C4-2B (cell line): Measurements from ENCODE around the gene MRPL14.
A peak's percentile ranks its signal among the peaks of the same experiment; 100 is the strongest.

Source experiments
- H3K27ac ChIP-seq: fragments of 450-650 bp; 2 replicates; pipeline ENCODE4 v1.5.1; 2017
- CTCF ChIP-seq: fragments of 450-650 bp; conservative IDR thresholded peaks from 2 replicates; pipeline ENCODE4 v1.5.1; 2017; ENCODE audit warnings: mild to moderate bottlenecking
- ZFX ChIP-seq: fragments of 450-650 bp; IDR thresholded peaks from 2 replicates; pipeline ENCODE4 v1.6.1; 2017

MRPL14 gene

GRCh38 chr6:44127186-44128019, at the start of gene MRPL14, which contains the start of gene TMEM63B:
Gene MRPL14 (minus strand): TSS chr6:44127452. CDS start chr6:44116611, 10,841 bp downstream.
Gene TMEM63B (plus strand): TSS chr6:44127554. CDS start chr6:44134585, 7,031 bp downstream.
- H3K27ac ChIP-seq = peak within 1 kb of the TSS; percentile 93

GRCh38 chr6:44176130-44176761, 49.0 kb upstream of the MRPL14 start:
- H3K27ac ChIP-seq = no peak overlapping the region

More at GRCh38 chr6:44127186-44128019, at the start of gene MRPL14, which contains the start of gene TMEM63B:
- TF ChIP-seq CTCF = no peak
- peak; percentile 29; the same call in 1 of the 2 replicates for TF ChIP-seq ZFX

GRCh38 chr6:44172731-44173500, 45.7 kb upstream of the MRPL14 start:
- H3K27ac ChIP-seq = no peak overlapping the region
- TF ChIP-seq ZFX = no peak
- TF ChIP-seq CTCF = peak; percentile 96

More at GRCh38 chr6:44176130-44176761, 49.0 kb upstream of the MRPL14 start:
- TF ChIP-seq CTCF = no peak
- TF ChIP-seq ZFX = no peak

GRCh38 chr6:44171899-44172546, 44.8 kb upstream of the MRPL14 start:
- TF ChIP-seq CTCF (no peak), ZFX (no peak)
- no peak overlapping the region for H3K27ac ChIP-seq

- no peak overlapping the region for H3K27ac ChIP-seq
These were observed 42.8 kb upstream of the MRPL14 start for GRCh38 chr6:44169886-44170570.

More at GRCh38 chr6:44169886-44170570, 42.8 kb upstream of the MRPL14 start:
- TF ChIP-seq ZFX (no peak), CTCF (no peak)
